HG03520 (cell line): ENCODE data around the gene APCDD1.

Source experiments
- ATAC-seq: cut with Tn5 transposase; IDR thresholded peaks from one replicate; pipeline ENCODE4 v1.9.1; 2021; ENCODE audit warnings: mild to moderate bottlenecking, moderate library complexity; ENCODE audit not compliant: unreplicated experiment

APCDD1 gene

DNA sequence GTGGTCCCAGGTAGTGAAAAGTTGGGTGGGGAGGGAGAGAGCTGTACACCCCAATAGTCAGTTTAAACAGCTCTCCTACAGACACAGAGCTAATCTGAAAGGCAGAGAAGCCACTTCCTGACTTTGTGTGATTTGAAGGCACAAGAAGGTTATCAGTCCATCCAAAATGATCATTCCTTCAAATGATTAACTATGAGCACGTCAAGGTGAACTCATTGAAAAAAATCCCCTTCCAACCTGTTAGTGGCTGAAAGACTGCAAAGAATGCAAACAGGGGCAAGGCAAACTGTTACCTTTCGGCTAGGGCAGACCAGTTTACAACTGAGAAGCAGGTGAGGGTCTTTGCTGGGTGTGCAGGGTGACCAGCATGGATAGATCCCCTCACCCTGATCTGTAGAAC, 22.8 kb upstream of the APCDD1 start:
- ATAC-seq: no peak

DNA sequence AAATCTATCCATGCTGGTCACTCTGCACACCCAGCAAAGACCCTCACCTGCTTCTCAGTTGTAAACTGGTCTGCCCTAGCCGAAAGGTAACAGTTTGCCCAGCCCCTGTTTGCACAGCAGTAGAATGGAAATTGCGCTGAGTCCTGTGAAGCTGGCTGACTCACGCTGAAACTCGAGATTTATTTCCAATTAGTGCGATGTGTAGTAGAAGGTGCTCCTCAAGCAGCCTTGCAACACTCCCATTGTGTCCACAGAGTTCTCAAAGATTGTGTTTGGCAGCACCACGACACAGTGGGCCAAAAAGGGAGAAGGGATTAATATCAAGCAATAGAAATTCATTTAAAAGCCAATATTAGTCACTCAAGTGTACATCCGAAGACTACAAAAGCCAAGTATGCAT, 21.7 kb upstream of the APCDD1 start:
- no peak for ATAC-seq

DNA sequence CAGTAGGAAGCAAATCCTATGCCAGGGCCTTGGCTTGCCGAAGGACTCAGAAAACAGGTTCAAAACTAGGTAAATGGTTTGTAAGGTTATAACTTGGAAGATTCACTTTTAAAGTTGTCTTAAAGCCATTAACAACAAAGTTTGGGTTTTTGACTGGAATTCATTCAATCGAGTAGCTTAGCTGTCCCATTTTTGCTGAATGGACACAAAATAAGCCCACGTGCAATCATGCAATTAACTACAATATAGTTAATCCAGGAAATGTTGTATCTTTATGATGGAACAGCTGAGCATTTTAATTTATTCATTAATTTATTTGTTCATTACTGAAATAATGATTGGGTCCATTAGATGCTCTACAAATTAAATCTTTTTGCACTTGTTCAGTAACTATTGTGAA, 18.3 kb upstream of the APCDD1 start:
- no peak for ATAC-seq

DNA sequence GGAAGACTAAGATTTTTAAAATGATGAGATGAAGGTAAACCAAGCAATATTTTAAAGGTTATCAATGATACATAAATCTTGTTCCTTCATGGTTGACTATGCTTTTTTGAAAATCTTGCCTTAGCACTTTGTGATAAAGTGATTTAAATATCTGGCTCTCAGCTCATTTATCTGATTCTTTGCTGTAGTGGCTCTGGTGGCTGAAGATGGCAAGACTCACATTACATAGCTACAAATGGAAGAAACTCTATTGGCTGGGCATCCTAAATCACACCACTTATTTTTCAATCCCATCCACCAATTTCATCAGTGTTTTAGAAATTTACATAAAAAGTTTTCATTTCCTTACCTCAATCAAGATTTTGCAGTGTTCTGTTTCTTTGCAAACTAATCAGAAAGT, 16.6 kb upstream of the APCDD1 start:
- ATAC-seq: no peak

DNA sequence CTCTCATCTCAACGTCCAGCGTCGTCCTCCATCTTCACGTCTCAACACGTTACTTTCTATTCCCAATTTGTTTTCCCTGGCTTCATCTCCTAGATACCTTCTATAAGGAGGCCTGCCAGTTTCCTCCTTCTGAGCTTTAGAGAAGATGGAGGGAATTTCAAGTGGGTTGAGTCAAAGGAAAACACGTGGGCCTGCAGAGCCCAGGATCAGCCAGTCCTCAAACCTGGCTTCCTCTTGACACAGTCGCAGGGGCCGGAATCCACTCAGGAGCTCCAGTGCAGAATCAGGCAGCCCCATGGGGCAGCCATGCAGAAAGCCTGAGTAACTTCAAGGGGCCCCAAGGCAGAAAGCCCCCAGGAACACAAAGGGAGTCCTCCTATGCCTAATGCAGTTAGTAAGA, 14.5 kb upstream of the APCDD1 start:
- no peak for ATAC-seq

DNA sequence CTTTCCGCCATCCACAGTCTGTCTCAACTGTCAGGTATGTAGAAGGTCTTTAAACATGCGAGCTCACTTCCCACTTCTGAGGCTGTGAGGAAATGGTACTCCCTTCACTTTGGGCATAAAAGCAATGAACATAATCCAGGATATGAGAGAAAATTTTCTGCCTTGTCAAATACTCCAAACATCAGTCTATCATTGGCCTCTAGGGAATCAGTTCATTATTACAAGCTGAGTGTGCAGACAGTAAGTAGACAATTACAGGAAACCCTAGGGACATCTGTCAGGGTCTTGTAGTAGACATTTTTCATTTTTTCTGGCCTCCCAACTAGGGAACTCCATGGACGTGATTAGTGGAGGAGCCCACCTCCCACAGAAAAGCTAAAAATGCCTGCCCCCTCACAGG, 13.6 kb upstream of the APCDD1 start:
- no peak for ATAC-seq

DNA sequence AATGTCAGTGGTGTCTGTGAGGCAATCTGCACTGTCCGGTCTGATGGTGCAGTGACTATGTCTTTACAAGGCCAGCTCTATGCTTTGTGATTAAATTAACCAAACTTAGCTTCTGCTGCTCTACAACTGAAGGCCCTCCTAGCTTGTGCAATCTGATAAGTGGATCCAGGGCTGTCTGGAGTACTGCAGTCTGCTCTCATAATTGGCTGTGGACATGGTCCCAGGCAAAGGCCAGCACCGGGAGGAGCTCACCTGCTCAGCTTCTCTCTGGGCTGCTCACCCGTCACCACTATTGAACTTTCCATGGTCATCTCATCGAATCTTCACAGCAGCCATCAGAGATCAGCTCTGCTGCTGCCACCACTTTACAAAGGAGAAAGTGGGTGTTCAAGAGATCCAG, 13.0 kb upstream of the APCDD1 start:
- ATAC-seq: no peak

DNA sequence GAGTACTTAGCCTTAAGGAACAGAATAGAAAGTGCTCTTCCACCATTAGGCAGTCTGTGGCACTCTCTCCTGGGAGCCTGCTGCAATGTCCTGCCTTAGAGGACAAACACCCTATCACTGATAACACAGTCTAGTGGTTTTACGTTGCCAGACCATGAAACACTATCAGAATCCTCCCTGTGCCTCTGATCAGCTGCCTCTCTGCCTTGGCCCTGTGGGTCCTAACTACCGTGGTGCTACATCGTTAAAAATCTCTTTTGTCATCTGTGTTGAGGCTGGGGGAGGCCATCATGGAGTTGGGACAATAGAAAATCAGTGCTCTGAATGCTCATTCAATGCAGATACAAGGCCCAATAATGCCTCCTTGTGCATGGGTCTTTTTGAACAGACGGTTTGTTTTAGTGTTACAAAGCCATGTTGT, 11.9 kb upstream of the APCDD1 start:
- no peak for ATAC-seq

DNA sequence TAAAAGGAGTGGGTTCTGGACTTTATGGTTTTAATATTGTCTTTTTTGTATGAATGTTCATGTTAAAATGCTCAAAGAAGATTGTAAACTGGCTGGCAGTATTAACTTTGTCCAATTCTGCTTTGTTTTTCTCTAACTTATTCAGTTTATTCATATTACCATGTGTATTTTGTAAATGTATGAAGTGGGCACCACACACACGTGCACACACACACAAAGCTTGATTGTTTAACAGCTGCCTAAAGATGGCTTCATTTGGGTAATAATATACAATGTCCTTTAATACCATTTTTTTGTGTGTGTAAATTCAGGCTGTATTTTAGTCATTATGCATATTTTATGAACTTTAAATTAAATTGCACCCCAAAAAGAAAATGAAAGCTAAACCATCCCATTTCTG, 11.4 kb upstream of the APCDD1 start:
- ATAC-seq: no peak

DNA sequence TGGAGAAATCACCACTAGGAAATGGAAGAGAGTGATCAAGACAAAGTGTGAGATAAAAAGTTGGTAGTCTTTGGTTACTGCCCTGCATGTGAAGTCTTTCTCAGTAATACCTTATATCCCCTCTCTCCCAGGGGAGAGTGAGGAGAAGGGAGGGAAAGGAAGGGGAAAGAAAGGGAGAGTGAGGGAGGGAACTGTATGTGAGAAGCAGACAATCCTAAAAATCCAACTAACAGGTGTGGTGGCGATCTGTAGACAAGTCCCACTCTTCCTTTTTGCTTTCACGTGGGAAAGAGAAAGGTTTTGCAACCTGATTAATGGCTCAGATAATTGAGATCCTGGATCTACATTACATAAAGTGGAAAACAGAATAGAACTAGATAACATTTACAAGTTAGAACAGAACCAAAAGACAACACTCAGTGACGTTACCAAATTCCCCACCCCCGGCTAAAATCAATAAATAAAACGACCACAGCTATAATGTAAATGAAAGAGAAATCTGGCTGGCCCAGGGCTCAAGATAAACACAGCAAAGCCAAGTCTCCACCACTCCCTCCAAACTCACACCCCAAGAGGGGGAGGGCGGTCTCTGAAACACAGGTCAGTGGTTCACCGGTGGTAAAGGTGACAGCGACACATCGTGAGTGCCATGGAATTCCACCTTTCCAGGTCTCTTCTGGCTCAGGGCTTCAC, 10.0 kb upstream of the APCDD1 start:
- no peak for ATAC-seq

DNA sequence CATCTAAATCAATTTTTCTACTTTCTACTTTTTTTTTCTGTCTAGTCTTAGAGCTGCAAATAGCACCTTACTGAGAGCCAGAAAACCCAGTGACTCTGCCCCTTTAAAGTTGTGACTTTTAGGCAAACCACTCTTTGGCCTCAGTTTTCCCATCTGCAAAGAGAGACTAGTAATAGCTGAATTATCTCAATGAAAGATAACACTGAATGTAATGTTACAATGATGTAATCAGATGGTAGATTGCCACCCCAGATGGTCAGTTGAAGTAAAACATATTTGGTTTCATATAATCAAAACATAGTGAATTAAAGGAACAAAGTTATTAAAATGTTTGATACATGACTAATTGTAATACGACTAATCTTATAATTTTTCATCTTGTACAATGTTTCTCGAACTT, 5.0 kb upstream of the APCDD1 start:
- no peak for ATAC-seq

DNA sequence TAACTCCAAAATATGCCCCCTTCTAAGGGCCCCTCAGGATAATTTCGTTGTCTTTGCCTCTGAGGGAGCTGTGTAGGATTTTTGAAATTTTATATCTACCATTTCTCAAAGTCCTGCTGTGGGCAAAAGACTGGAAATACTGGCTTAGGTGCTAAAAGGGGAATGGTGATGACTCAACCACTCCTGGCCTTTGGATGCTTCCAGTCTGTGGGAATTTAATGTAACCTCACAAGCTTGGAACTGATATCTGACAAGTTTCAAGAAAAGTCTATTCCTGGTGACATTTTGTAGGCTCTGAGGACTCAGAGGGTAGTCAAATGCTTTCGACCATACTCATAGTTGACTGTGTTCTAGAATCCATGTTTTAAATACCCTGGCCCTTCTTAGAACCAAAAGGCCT, 3.4 kb upstream of the APCDD1 start:
- no peak for ATAC-seq

DNA sequence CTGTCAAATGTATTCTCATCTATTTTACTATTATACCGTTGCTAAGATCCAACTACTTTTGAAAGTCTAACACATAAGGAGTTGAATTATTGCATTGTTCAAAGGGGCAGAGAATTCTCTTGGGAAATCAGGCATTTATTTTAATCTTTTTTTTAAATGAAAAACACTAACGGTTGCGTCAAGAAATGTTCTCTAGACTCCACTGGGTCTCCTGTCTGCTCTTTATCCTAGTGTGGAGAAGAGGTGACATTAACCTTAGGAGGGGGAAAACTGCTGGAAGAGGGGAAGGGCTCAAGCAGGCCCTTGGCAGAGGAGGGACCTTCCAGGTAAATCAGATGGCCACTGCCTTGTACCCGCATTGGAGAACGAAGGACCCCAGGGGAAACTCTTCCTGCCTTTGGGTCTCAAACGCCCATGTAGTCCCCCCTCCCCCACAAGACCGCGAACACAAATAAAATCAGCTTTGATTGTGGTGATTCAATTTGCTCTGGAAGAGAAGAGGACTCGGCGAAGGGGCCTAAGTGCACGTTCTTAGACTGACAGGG, 1.1 kb upstream of the APCDD1 start:
- ATAC-seq: no peak

DNA sequence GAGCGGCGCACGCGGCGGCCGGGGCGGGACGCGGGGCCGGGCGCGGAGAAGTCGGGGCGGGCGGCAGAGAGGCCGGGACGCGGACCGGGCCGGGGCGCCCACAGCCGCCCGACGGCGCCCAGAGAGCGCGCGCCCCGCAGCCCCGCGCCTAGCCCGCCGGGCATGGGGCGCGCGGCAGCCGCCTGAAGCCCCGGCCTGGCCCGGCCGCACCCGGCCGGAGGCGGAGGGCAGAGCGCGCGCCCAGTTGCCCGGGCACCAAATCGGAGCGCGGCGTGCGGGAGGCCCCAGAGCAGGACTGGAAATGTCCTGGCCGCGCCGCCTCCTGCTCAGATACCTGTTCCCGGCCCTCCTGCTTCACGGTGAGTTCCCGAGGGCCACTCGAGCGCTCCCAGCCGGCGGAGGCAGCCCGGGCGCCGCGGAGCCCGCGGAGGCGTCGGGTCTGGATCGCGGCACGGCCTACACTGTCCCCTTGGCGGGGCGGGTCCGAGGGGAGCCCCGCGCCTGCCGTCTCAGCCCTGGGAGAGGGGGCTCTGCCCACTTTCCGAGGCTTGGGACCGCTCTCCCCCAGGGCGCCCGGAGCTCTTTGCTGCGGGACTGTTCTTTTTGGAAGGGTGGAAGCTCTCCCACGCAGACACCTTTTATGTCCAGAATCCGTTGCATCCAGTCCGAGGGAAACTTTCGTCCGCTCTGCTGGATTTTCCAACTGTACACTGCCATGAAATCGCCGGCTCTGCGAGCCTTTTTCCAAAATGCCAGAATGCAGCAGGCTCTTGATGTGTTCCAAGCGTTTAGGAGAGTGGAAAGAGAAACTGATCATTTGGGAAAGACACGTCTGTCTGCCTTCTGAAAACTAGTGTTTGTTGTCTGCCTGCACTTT, 484 bp downstream of the APCDD1 start:
- no peak for ATAC-seq

DNA sequence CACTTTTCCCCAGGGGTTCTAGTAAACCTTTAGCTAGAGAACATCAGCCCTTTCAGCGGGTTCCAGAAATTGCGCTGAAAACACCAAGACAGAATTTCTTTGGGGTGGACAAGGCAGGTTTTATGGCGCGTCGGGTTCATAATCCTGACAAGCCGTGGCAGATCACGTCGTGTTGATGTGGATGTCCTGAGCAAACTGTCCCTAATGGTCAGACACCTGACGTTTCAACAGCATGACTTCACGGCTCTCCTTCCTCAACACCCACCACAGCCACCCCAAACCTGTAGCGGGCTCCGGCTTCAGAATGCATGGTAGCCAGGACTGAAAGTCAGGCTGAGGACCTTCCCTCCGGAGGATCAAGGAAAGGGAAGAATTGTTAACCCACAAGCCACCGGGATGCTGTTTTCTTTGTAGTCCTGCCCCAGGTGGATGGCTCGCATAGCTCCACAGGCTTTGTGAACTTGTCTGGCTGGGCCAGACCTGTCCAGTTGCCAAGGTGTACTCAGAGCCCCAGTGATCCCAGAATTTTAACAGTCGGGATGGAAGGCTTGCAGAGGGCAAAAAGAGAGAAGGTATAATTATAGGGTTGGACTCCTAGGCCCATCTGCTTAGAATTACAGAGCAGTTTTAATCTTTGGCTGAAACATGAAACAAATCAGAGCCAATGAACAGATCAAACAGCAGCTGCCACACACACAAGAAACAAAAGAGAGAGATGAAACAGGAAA, 1.5 kb downstream of the APCDD1 start:
- no peak for ATAC-seq

DNA sequence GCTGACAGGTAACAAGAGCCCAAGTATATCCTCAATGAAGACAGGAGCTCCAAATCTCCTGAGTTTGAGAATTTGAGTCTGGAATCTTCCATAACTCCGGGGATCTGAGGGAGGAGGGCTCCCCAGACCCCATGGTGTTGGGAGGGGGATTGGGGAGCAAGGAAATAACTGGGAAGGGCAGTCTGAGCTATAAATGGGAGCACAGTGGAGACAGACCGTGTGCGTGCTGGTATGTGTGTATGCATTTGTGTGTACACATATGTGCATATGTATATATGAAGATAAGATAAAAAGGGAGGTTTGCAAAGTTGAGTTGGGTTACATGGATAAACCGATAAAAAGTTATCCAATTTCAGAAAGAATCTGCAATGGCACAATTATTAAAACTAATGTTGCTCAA, 2.3 kb downstream of the APCDD1 start:
- no peak for ATAC-seq

DNA sequence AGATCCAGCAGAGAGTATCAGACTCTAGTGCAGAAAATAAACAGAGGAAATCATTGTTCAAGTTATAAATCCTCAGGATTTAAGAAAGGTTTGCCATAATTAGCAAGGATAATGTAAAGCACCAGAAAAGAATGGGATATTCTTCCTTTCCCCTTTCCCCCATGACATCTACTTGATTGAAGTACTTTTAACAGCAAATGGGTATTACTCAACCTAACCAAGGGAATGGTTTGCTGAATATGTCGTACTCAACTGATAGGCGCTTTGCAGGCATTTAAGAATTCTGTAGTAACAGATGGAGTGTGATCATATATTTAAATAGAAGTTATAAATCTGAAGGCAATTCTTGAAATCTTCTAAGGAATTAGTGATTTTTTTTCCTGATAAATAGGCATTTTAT, 2.7 kb downstream of the APCDD1 start:
- no peak for ATAC-seq

DNA sequence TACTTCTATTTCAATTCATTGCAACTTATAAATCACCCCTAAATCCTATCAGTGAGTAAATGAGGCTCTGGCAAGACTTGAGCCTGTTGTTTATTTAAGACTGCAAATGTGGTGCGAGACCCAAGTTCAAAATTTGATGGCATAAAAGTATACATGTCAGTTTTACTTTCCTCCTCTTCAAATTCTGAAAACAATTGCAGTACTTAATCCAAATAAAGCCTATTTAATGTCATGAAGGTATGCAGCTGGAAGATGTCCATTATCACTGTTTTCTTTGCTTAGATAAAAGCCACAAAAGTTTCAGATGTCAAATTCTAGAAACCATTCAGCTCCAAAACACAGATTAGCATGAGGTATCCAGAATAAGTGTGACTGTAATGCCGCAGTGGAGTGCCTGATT, 3.3 kb downstream of the APCDD1 start:
- ATAC-seq: no peak

DNA sequence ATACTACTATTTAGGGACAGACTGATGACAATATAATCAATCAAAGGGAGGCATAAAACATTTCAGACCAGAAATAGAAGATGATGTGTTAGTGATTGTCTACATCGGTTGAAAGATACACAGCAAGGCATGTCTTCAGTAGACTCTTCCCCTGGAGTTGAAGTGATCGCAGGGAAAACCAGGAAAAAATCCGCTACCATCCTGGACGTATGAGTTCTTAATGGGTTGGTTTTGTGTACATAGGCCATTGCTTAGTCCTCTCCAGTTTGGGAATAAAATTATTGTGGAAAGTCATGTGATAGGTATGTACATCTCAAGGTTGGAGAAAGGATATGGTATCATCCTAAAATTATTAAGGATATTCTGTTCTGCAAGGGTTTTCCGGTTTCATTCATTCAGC, 4.3 kb downstream of the APCDD1 start:
- no peak for ATAC-seq

DNA sequence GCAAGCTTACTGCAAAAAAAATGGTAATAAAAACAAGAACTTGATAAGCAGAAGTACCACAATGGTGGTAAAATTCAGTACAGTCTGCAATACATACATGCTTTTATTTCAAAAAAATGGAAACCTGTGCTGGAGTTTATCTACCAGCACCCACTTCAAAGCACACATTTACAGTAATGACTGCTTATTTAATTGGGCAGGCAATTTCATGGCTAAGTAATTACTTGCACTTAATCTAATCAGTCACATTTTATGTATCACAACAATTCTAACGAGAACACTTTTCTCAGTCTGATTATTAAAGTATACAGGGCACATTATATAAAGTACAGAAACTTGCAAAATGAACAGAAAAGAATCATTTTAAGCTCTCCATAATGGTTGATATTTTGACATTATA, 5.2 kb downstream of the APCDD1 start:
- no peak for ATAC-seq

DNA sequence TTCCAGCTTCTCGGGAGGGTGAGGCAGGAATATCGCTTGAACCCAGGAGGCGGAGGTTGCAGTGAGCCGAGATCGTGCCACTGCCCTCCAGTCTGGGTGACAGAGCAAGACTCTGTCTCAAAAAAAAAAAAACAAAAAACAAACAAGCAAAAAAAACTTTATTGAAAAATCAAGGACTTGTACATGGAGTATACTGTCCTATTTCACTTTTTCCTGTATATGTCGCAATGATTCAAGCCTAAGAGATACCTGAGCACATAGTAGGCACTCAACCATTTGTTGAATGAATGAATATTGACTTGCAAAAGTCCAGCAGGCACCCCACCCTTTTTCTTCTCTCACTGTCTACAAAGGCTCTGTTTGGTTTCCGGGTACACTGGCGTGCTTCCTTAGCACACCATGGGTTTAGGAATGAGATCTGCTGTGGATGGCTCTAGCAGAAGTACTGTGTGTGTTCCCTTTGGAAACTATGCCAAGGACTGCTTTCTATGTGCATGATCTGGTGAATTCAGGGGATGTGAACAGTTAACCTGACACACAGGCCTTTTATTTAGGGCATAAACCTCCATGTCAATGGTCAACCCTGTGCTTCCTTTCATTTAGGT, 6.1 kb downstream of the APCDD1 start:
- ATAC-seq: no peak
